GM12874 (cell line): Measurements from ENCODE around the gene MT2A.

Experiments used
- CTCF ChIP-seq: IDR thresholded peaks from 2 replicates; pipeline ENCODE4 v1.5.1; 2011; ENCODE audit warnings: low read depth, mild to moderate bottlenecking, control low read depth, low read length, moderate library complexity; ENCODE audit not compliant: insufficient read depth

Gene MT2A

GRCh38 chr16:56603589-56603988 lies 4.8 kb upstream of the MT2A start:
- 0 out of 2 replicates have a peak, but pooled peaks have one; percentile 20 for TF ChIP-seq CTCF

- TF ChIP-seq CTCF = no peak
Measured at GRCh38 chr16:56604966-56605365, 3.4 kb upstream of the MT2A start.

- no peak for TF ChIP-seq CTCF
Measured at GRCh38 chr16:56605475-56605874, 2.9 kb upstream of the MT2A start.

GRCh38 chr16:56606071-56606475 lies 2.3 kb upstream of the MT2A start:
- no peak for TF ChIP-seq CTCF

- no peak for TF ChIP-seq CTCF
Measured at GRCh38 chr16:56606476-56607108, 1.8 kb upstream of the MT2A start.

- no peak for TF ChIP-seq CTCF
Measured at GRCh38 chr16:56607109-56607618, 1.2 kb upstream of the MT2A start.

- TF ChIP-seq CTCF = no peak
Measured at GRCh38 chr16:56607675-56608042, 725 bp upstream of the MT2A start.
